ENCODE results near the gene GABRB1. TPM values are rescaled to one million over a fixed set of nuclear protein-coding genes. Genes with fewer than 3 reads are reported as not detected.

GABRB1 gene
- total and polyA plus RNA-seq, 2 experiments from 2014 or later, result not detected

DNA sequence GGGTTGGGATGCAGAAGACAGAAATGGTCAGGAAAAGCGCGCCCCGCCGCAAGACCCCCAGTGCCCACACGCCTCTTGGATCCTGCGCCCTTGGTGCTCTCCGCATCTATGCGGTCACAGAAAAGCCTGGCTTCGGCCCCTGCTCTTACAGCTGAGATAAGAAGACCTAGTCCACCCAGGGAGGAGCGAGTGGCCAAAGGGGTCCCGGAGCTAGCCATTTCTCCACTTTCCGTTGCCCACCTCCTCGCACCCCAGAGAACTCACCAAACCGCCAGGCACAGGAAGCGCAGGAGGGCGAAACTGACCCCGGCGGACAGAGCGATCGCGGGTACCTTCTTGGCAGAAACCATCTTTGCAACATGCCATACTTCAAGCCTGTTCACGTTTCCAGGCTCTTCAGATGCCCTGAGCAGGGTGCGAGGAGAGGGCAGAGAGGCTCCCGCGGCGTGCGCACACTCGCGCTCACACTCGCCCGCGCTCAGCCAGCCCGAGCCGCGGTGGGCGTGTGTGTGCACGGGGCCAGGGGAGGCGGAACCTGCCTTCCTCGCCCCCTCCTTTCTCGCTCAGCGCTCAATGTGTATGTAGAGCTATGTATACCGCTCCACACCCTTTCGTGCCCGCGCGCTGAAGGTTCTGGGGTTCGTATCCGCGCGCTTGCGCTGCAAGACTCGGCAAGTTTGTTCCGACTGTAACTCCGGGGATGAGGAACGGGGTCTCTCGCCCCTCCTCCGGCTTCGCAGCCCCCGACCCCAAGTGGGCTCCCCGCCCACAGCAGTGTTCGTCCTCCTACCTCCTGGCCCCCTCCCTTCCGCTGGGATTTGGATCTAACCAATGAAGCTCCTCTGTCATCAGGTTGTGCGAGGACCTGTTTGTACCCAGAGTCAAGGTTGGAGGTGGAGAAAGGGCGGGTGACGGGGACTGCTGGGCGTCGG, 38.0 kb upstream of the GABRB1 start, which contains the start of gene GABRA4:
TSS of gene GABRA4 (minus strand) at position 507 of the 932 bp plus-strand sequence. CDS start at position 350, 157 bp downstream.
- Histone ChIP-seq H2AFZ (no peak within 1 kb of the TSS), H3K9me3 (ENCODE audit: low read depth) (no peaks in the 10 kb centered on the region), H3K27me3 (replicated peaks; ENCODE audit: insufficient read depth) (peaks cover 18% of the 10 kb centered on the region), H3K4me1 (ENCODE audit: insufficient read depth) (no peaks in the 10 kb centered on the region), H3K79me2 (ENCODE audit: insufficient read depth) (no peaks in the 10 kb centered on the region), H3K4me2 (ENCODE audit: unreplicated experiment) (no peak within 1 kb of the TSS), H3K9me2 (ENCODE audit: insufficient read depth) (no peaks in the 10 kb centered on the region), H4K20me1 (ENCODE audit: insufficient read depth) (no peaks in the 10 kb centered on the region), H3K27ac (no peak within 1 kb of the TSS), H3K9ac (no peak within 1 kb of the TSS), H3K4me3 (no peak within 1 kb of the TSS), H3K36me3 (ENCODE audit: low read depth) (no peaks in the 10 kb centered on the region), H3F3A (ENCODE audit: insufficient read depth) (no peaks in the 10 kb centered on the region)
- 8 to 11% methylated on average over 51 to 67 of the region's 67 CpGs for WGBS, 2 experiments (ENCODE audit: low coverage in 1 of 2, low lambda C conversion rate in 2 of 2, missing lambda C conversion rate in 2 of 2)
- in situ Hi-C loops (cut with MboI), result no loop called here
- TF ChIP-seq EZH2 (IDR thresholded peaks at IDR 0.05; ENCODE audit: insufficient read depth, poor library complexity, severe bottlenecking), result no peak
- DNase-seq, result peak; percentile 0

DNA sequence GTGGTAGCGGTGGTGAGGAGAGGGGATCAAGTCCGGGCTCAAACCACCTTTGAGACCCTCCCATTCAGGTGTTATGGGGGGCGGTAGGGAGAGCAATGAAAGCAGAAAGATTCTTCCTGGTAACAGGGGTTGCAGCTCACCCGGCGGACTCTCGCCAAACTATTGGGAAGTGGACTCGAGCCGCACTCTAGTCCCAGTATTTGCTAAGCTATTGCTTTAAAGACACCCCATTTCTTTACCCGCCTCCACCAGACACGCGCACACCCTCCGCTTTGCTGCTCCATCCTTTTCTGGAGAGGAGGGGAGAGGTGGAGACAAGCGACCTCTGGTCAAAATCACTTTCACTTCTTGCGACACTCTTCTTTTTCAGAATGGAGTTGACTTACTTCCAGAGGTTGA, 37.4 kb upstream of the GABRB1 start:
- peaks cover 18% of the 10 kb centered on the region for H3K27me3 ChIP-seq (replicated peaks; ENCODE audit: insufficient read depth)
- WGBS, 2 experiments (ENCODE audit: low coverage in 1 of 2, low lambda C conversion rate in 2 of 2, missing lambda C conversion rate in 2 of 2), result 2 to 4% methylated on average over 14 of the region's 14 CpGs
- H3K9me3 ChIP-seq (ENCODE audit: low read depth), result no peaks in the 10 kb centered on the region
- in situ Hi-C loops (cut with MboI), result no loop called here
- DNase-seq, result no peak
- H3K27ac ChIP-seq, result no peak overlapping the region
- H3K4me2 ChIP-seq (ENCODE audit: unreplicated experiment), result no peak overlapping the region
- H3K36me3 ChIP-seq (ENCODE audit: low read depth), result no peaks in the 10 kb centered on the region
- TF ChIP-seq EZH2 (IDR thresholded peaks at IDR 0.05; ENCODE audit: insufficient read depth, poor library complexity, severe bottlenecking) (no peak), EZH2phosphoT487 (IDR thresholded peaks at IDR 0.05; ENCODE audit: insufficient read depth, low read depth) (no peak)
- no peaks in the 10 kb centered on the region for H3F3A ChIP-seq (ENCODE audit: insufficient read depth)
- no peaks in the 10 kb centered on the region for H4K20me1 ChIP-seq (ENCODE audit: insufficient read depth)
- no peak overlapping the region for H3K9ac ChIP-seq
- H3K4me1 ChIP-seq (ENCODE audit: insufficient read depth), result no peaks in the 10 kb centered on the region
- no peaks in the 10 kb centered on the region for H3K79me2 ChIP-seq (ENCODE audit: insufficient read depth)
- H3K9me2 ChIP-seq (ENCODE audit: insufficient read depth), result no peaks in the 10 kb centered on the region
- H2AFZ ChIP-seq, result no peak overlapping the region
- H3K4me3 ChIP-seq, result no peak overlapping the region

DNA sequence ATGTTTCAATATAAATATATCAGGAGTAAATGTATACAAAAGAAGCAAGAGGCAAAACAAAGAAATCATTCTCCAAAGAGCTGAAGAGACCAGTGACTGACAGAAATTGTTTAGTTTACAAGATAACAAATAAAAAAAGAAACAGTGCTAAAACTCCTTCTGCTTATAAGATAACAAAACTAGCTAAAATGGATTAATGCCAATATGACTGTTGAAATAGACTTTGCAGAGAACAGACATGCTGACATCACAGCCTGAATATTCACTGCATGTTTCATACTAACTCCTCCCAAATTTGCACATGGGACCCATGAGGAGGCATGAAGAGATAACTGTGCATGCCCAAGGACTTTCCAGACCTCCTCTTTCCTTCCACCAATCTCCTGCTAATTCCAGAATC, 31.8 kb upstream of the GABRB1 start:
- peaks cover 6% of the 10 kb centered on the region; the same call in 1 of the 2 replicates for H3K27me3 ChIP-seq (replicated peaks; ENCODE audit: insufficient read depth)
- H3K4me1 ChIP-seq (ENCODE audit: insufficient read depth), result no peaks in the 10 kb centered on the region
- no peak overlapping the region for H3K4me3 ChIP-seq
- H3K9ac ChIP-seq, result no peak overlapping the region
- no peak overlapping the region for H2AFZ ChIP-seq
- H3F3A ChIP-seq (ENCODE audit: insufficient read depth), result no peaks in the 10 kb centered on the region
- H3K9me2 ChIP-seq (ENCODE audit: insufficient read depth), result no peaks in the 10 kb centered on the region
- no peaks in the 10 kb centered on the region for H3K9me3 ChIP-seq (ENCODE audit: low read depth)
- no peaks in the 10 kb centered on the region for H4K20me1 ChIP-seq (ENCODE audit: insufficient read depth)
- no peak overlapping the region for H3K4me2 ChIP-seq (ENCODE audit: unreplicated experiment)
- TF ChIP-seq EZH2 (IDR thresholded peaks at IDR 0.05; ENCODE audit: insufficient read depth, poor library complexity, severe bottlenecking) (no peak), EZH2phosphoT487 (IDR thresholded peaks at IDR 0.05; ENCODE audit: insufficient read depth, low read depth) (no peak)
- in situ Hi-C loops (cut with MboI), result no loop called here
- no peaks in the 10 kb centered on the region for H3K79me2 ChIP-seq (ENCODE audit: insufficient read depth)
- DNase-seq, result peak; percentile 6
- no peak overlapping the region for H3K27ac ChIP-seq
- H3K36me3 ChIP-seq (ENCODE audit: low read depth), result no peaks in the 10 kb centered on the region

DNA sequence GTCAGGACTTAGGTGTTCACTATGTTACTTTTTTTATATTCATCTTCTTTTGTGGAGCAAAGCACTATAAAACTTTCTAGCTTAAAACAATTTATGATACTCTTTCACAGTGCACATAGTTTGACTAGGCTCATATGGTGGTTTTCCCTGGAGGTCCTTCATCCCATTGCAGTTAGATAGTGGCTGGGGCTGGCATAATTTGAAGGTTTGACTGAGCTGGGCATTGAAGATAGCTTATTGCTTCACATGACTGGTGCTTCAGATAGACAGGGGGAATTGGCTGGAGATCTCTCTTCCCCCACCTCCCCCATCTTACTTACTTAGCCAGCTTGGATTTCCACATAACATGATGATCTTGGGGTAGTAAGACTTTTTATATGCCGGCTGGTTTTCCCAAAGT, 31.0 kb upstream of the GABRB1 start:
- Histone ChIP-seq H4K20me1 (ENCODE audit: insufficient read depth) (no peaks in the 10 kb centered on the region), H3F3A (ENCODE audit: insufficient read depth) (no peaks in the 10 kb centered on the region), H3K9me2 (ENCODE audit: insufficient read depth) (no peaks in the 10 kb centered on the region), H2AFZ (no peak overlapping the region), H3K9ac (no peak overlapping the region), H3K4me3 (no peak overlapping the region), H3K36me3 (ENCODE audit: low read depth) (no peaks in the 10 kb centered on the region), H3K4me1 (ENCODE audit: insufficient read depth) (no peaks in the 10 kb centered on the region), H3K27ac (no peak overlapping the region), H3K4me2 (ENCODE audit: unreplicated experiment) (no peak overlapping the region), H3K9me3 (ENCODE audit: low read depth) (no peaks in the 10 kb centered on the region), H3K79me2 (ENCODE audit: insufficient read depth) (no peaks in the 10 kb centered on the region), H3K27me3 (replicated peaks; ENCODE audit: insufficient read depth) (no peaks in the 10 kb centered on the region)
- in situ Hi-C loops (cut with MboI), result no loop called here
- WGBS, 2 experiments (ENCODE audit: low coverage in 1 of 2, low lambda C conversion rate in 2 of 2, missing lambda C conversion rate in 2 of 2), result 29 to 39% methylated on average over 1 of the region's 1 CpG
- TF ChIP-seq EZH2 (IDR thresholded peaks at IDR 0.05; ENCODE audit: insufficient read depth, poor library complexity, severe bottlenecking) (no peak), EZH2phosphoT487 (IDR thresholded peaks at IDR 0.05; ENCODE audit: insufficient read depth, low read depth) (no peak)
- DNase-seq, result no peak
